ENCODE measurements around the gene DHODH. TPM values are rescaled to one million over a fixed set of nuclear protein-coding genes. Genes with fewer than 3 reads are reported as not detected.
"Not testable (repeated sequence)": the region's sequence is repeated elsewhere in the genome, so short reads cannot be mapped to it uniquely, and the experiment has no call there.

Gene DHODH
- polyA plus RNA-seq, 2 of the 4 experiments (the other 2 are of a cell fraction) = 9.7 to 13.2 TPM

DNA sequence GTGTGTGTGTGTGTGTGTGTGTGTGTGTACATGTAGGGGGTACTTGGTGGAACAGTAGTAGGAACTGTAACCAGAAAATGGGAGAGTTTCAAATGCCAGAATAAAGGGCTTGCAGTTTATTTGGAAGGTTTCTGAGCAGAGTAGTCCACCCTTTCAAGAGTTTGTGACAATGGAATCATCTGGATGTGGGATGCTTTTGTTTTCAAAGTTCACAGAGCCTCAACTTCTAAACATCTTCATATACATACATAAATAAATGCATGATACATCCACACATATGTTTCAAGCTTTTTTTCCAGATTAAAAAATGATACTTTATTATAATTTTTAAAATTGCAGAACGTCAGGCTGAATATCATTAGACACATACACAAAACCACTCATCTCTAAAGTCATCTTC lies 5.9 kb upstream of the DHODH start:
- no peak for DNase-seq (ENCODE audit: low read depth in 1 of 2, low spot score in 1 of 2)
- FAIRE-seq = no peak
- ChIA-PET CTCF (interaction anchor here (1.0 kb wide), 1 partner anchor 21 kb away, joined by 3 read pairs; no protein-coding TSS in a partner anchor), POLR2A (no interaction called here)
- WGBS (ENCODE audit: missing lambda C conversion rate) = 28% methylated on average over 1 of the region's 1 CpG
- no peaks in the 10 kb centered on the region for H3K4me1 ChIP-seq
- TF ChIP-seq NFE2L2 (conservative IDR thresholded peaks at IDR 0.05; ENCODE audit: low read length) (no peak), ZSCAN20 (CRISPR knock-in tag; IDR thresholded peaks at IDR 0.05) (no peak), HEYL (CRISPR knock-in tag; IDR thresholded peaks at IDR 0.05) (no peak), HDAC2 (IDR thresholded peaks at IDR 0.05) (no peak), HOXB13 (CRISPR knock-in tag; IDR thresholded peaks at IDR 0.05; ENCODE audit: low read depth) (no peak), ESRRA (IDR thresholded peaks at IDR 0.05; ENCODE audit: borderline replicate concordance, low read length) (no peak), POLR2AphosphoS2 (conservative IDR thresholded peaks at IDR 0.05; ENCODE audit: low read length) (no peak), BHLHE40 (IDR thresholded peaks at IDR 0.05; ENCODE audit: low read depth, low read length) (no peak)
- TF ChIP-seq, protein P1, sequence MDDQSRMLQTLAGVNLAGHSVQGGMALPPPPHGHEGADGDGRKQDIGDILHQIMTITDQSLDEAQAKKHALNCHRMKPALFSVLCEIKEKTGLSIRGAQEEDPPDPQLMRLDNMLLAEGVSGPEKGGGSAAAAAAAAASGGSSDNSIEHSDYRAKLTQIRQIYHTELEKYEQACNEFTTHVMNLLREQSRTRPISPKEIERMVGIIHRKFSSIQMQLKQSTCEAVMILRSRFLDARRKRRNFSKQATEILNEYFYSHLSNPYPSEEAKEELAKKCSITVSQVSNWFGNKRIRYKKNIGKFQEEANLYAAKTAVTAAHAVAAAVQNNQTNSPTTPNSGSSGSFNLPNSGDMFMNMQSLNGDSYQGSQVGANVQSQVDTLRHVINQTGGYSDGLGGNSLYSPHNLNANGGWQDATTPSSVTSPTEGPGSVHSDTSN (IDR thresholded peaks at IDR 0.05) = no peak
- no peak overlapping the region for H3K4me3 ChIP-seq
- H3K9me3 ChIP-seq = no peaks in the 10 kb centered on the region
- H3K4me2 ChIP-seq = no peak overlapping the region
- no peak overlapping the region for H3K27ac ChIP-seq
- no peak for ATAC-seq

DNA sequence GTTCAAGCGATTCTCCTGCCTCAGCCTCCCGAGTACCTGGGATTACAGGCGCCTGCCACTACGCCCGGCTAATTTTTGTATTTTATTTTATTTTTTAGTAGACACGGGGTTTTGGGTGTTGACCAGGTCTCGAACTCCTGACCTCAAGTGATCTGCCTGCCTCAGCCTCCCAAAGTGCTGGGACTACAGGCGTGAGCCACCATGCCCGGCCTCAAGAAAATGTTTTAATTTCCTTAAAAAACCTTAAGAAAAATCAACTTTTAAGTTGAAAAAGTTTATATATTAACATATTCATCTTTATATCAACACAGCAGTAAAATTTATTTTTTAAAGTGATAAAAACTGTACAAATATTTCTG lies 500 bp upstream of the DHODH start:
- H3K9me3 ChIP-seq; ATAC-seq; DNase-seq (ENCODE audit: low read depth in 1 of 2, low spot score in 1 of 2); POLR2A ChIA-PET; CTCF ChIA-PET; H3K4me1 ChIP-seq; FAIRE-seq: not testable (repeated sequence)
- H3K4me3 ChIP-seq = peak overlapping the region; percentile 32
- WGBS (ENCODE audit: missing lambda C conversion rate) = 72% methylated on average over 9 of the region's 9 CpGs
- H3K4me2 ChIP-seq = peak overlapping the region; percentile 67
- H3K27ac ChIP-seq = peak overlapping the region; percentile 57 to 78

DNA sequence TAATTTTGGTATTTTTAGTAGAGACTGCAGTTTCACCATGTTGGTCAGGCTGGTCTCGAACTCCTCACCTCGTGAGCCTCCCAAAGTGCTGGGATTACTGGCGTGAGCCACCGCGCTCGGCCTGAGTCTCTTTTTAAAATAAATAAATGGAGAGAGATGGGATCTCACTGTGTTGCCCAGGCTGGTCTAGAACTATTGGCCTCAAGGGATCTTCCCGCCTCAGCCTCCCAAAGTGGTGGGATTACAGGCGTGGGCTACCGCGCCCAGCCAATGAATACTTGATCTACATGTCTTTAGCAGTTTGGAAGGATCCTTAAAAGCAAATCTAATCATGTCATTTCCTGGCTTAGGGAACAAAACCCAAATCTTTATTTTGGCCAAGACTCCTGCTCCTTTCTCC lies 1.2 kb downstream of the DHODH start:
- H3K4me2 ChIP-seq = peak overlapping the region; percentile 57
- H3K4me3 ChIP-seq = 0 out of 3 replicates have a peak overlapping the region, but pooled peaks have one; percentile 69
- 0 out of 3 replicates have a peak, but pooled peaks cover 3% of the 10 kb centered on the region for H3K4me1 ChIP-seq
- ChIA-PET CTCF (interaction anchor here (0.6 kb wide), 1 partner anchor 118 kb away, joined by 3 read pairs; no protein-coding TSS in a partner anchor), POLR2A (no interaction called here)
- DNase-seq (ENCODE audit: low read depth in 1 of 2, low spot score in 1 of 2) (no peak), FAIRE-seq (no peak), ATAC-seq (no peak)
- 96% methylated on average over 10 of the region's 10 CpGs for WGBS (ENCODE audit: missing lambda C conversion rate)
- no peak for TF ChIP-seq EP300 (IDR thresholded peaks at IDR 0.05)
- no peak for TF ChIP-seq BHLHE40 (IDR thresholded peaks at IDR 0.05; ENCODE audit: low read depth, low read length)
- no peak for TF ChIP-seq HDAC2 (IDR thresholded peaks at IDR 0.05)
- TF ChIP-seq, protein P2, sequence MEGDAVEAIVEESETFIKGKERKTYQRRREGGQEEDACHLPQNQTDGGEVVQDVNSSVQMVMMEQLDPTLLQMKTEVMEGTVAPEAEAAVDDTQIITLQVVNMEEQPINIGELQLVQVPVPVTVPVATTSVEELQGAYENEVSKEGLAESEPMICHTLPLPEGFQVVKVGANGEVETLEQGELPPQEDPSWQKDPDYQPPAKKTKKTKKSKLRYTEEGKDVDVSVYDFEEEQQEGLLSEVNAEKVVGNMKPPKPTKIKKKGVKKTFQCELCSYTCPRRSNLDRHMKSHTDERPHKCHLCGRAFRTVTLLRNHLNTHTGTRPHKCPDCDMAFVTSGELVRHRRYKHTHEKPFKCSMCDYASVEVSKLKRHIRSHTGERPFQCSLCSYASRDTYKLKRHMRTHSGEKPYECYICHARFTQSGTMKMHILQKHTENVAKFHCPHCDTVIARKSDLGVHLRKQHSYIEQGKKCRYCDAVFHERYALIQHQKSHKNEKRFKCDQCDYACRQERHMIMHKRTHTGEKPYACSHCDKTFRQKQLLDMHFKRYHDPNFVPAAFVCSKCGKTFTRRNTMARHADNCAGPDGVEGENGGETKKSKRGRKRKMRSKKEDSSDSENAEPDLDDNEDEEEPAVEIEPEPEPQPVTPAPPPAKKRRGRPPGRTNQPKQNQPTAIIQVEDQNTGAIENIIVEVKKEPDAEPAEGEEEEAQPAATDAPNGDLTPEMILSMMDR (IDR thresholded peaks at IDR 0.05) = no peak
- TF ChIP-seq ZC3H11A (IDR thresholded peaks at IDR 0.05) = no peak
- TF ChIP-seq, protein P1 (IDR thresholded peaks at IDR 0.05) = no peak
- TF ChIP-seq KDM1A (IDR thresholded peaks at IDR 0.05; ENCODE audit: low read depth) = no peak
- TF ChIP-seq EHMT2 (IDR thresholded peaks at IDR 0.05; ENCODE audit: low read depth) = no peak
- no peak for TF ChIP-seq POLR2A (IDR thresholded peaks at IDR 0.05; ENCODE audit: low read length)
- TF ChIP-seq MAZ (IDR thresholded peaks at IDR 0.05; ENCODE audit: borderline replicate concordance, low read depth, low read length) = no peak
- TF ChIP-seq ZNF302 (CRISPR knock-in tag; IDR thresholded peaks at IDR 0.05) = no peak
- TF ChIP-seq, protein P3, sequence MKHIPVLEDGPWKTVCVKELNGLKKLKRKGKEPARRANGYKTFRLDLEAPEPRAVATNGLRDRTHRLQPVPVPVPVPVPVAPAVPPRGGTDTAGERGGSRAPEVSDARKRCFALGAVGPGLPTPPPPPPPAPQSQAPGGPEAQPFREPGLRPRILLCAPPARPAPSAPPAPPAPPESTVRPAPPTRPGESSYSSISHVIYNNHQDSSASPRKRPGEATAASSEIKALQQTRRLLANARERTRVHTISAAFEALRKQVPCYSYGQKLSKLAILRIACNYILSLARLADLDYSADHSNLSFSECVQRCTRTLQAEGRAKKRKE (CRISPR knock-in tag; IDR thresholded peaks at IDR 0.05; ENCODE audit: low read depth) = no peak
- TF ChIP-seq, protein P4, sequence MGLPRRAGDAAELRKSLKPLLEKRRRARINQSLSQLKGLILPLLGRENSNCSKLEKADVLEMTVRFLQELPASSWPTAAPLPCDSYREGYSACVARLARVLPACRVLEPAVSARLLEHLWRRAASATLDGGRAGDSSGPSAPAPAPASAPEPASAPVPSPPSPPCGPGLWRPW (IDR thresholded peaks at IDR 0.05) = no peak
- no peak for TF ChIP-seq RAD21 (conservative IDR thresholded peaks at IDR 0.05 in 1 of 2, IDR thresholded peaks at IDR 0.05 in 1 of 2)
- TF ChIP-seq MAFK (IDR thresholded peaks at IDR 0.05; ENCODE audit: partially characterized antibody) = no peak
- no peak for TF ChIP-seq CBX2 (IDR thresholded peaks at IDR 0.05; ENCODE audit: borderline replicate concordance, low read depth)
- no peaks in the 10 kb centered on the region for H3K9me3 ChIP-seq
- no peak overlapping the region for H3K27ac ChIP-seq

Measured in A549 (cell line).